ENCODE data around the gene SNX18. TPM values are rescaled to one million over a fixed set of nuclear protein-coding genes. Genes with fewer than 3 reads are reported as not detected.

SNX18 gene
- total and polyA plus RNA-seq, 2 of the 8 experiments (the other 6 are each of a cell fraction or from before 2014, with no cell fraction given) = 5.8 to 17.7 TPM

GRCh38 chr5:54577937-54578653 is 60.5 kb downstream of the SNX18 start:
- Histone ChIP-seq H2BK20ac (ENCODE audit: low read length) (no peak overlapping the region), H2BK120ac (replicated peaks; ENCODE audit: low read depth, low read length) (no peak overlapping the region), H3K36me3 (ENCODE audit: control insufficient read depth in 2 of 4, insufficient read depth in 4 of 4, low read length in 3 of 4) (no peaks in the 10 kb centered on the region), H2AK5ac (ENCODE audit: low read depth, low read length) (no peak overlapping the region), H4K8ac (ENCODE audit: extremely low read depth, insufficient read depth, low read length) (no peak overlapping the region), H2BK12ac (ENCODE audit: low read depth, low read length) (no peak overlapping the region), H3K23ac (ENCODE audit: insufficient read length) (no peak overlapping the region), H3K4me1 (replicated peaks in 1 of 4; ENCODE audit: control insufficient read depth in 3 of 4, insufficient read depth in 4 of 4, low read length in 3 of 4) (no peaks in the 10 kb centered on the region; a peak in 1 of 7 replicates), H3K4me2 (ENCODE audit: insufficient read depth in 1 of 2, low read depth in 2 of 2, low read length in 2 of 2) (no peak overlapping the region), H3K56ac (replicated peaks; ENCODE audit: insufficient read length, low read depth, low read length) (no peak overlapping the region), H3K4me3 (ENCODE audit: extremely low read depth in 1 of 4, insufficient read depth in 2 of 4, low read depth in 3 of 4, low read length in 4 of 4) (no peak overlapping the region), H3K27ac (ENCODE audit: low read depth, low read length) (no peak overlapping the region), H3K9me3 (ENCODE audit: insufficient read depth in 2 of 2, low read depth in 1 of 2, low read length in 1 of 2) (no peaks in the 10 kb centered on the region), H3K18ac (ENCODE audit: extremely low read depth, low read length) (no peak overlapping the region), H3K27me3 (replicated peaks in 1 of 4; ENCODE audit: control insufficient read depth in 3 of 4, extremely low read depth in 1 of 4, insufficient read depth in 3 of 4, low read length in 3 of 4) (no peaks in the 10 kb centered on the region), H2AFZ (ENCODE audit: low read length) (no peak overlapping the region), H3K9ac (replicated peaks in 1 of 4; ENCODE audit: extremely low read depth in 1 of 4, low read depth in 3 of 4, low read length in 3 of 4) (no peak overlapping the region), H3K79me1 (ENCODE audit: low read depth, low read length) (no peaks in the 10 kb centered on the region), H3K79me2 (ENCODE audit: control insufficient read depth in 1 of 2, insufficient read depth in 2 of 2, low read length in 2 of 2) (no peaks in the 10 kb centered on the region), H4K5ac (ENCODE audit: insufficient read length, low read depth, low read length) (no peak overlapping the region), H2BK15ac (ENCODE audit: low read length) (no peak overlapping the region), H2BK5ac (ENCODE audit: low read depth, low read length) (no peak overlapping the region), H3K14ac (ENCODE audit: insufficient read length) (no peak overlapping the region), H3K23me2 (ENCODE audit: low read depth, low read length) (no peaks in the 10 kb centered on the region), H4K20me1 (replicated peaks in 1 of 2; ENCODE audit: control insufficient read depth in 1 of 2, insufficient read depth in 2 of 2, low read length in 2 of 2) (no peaks in the 10 kb centered on the region), H3K4ac (replicated peaks; ENCODE audit: insufficient read length, low read depth, low read length) (no peak overlapping the region), H4K91ac (replicated peaks; ENCODE audit: insufficient read length, low read length) (no peak overlapping the region)
- no peak for FAIRE-seq
- CTCF ChIA-PET (ENCODE audit: partially characterized antibody) = interaction anchor here (0.8 to 1.2 kb wide), 3 partner anchors 10 to 193 kb away, joined by 3 read pairs; no protein-coding TSS in a partner anchor
- POLR2A ChIA-PET (ENCODE audit: partially characterized antibody) = no interaction called here
- DNase-seq (ENCODE audit: low read depth in 1 of 2, low spot score in 2 of 2) = no peak
- 86% methylated on average over 7 of the region's 7 CpGs; no CpG with 5 or more reads in 1 of the 2 experiments for WGBS, 2 experiments (ENCODE audit: extremely low coverage in 1 of 2, insufficient coverage in 1 of 2, insufficient read length in 1 of 2, insufficient replicate concordance in 2 of 2, low coverage in 1 of 2, low lambda C conversion rate in 2 of 2, missing lambda C conversion rate in 1 of 2)
- no peak for TF ChIP-seq TEAD4 (IDR thresholded peaks at IDR 0.05; ENCODE audit: low read depth, low read length)
- TF ChIP-seq FOSL1 (IDR thresholded peaks at IDR 0.05; ENCODE audit: insufficient read depth, low read depth, low read length) = no peak
- no peak for TF ChIP-seq CHD2 (IDR thresholded peaks at IDR 0.05; ENCODE audit: low read length)
- TF ChIP-seq HDAC2 (IDR thresholded peaks at IDR 0.05; ENCODE audit: borderline replicate concordance in 1 of 2, low read depth in 2 of 2, low read length in 2 of 2) = no peak
- no peak for TF ChIP-seq HDAC6 (IDR thresholded peaks at IDR 0.05; ENCODE audit: low read depth, low read length)
- TF ChIP-seq CEBPB (IDR thresholded peaks at IDR 0.05; ENCODE audit: low read depth, low read length) = no peak
- TF ChIP-seq RXRA (IDR thresholded peaks at IDR 0.05; ENCODE audit: insufficient read depth, low read depth, low read length) = no peak
- no peak for TF ChIP-seq RNF2 (IDR thresholded peaks at IDR 0.05; ENCODE audit: borderline replicate concordance, low read depth, low read length, missing control alignments, poor library complexity, severe bottlenecking)
- no peak for TF ChIP-seq GABPA (IDR thresholded peaks at IDR 0.05; ENCODE audit: borderline replicate concordance, insufficient read depth, low read length)
- no peak for TF ChIP-seq CTCF (IDR thresholded peaks at IDR 0.05; ENCODE audit: control extremely low read depth in 1 of 3, insufficient read depth in 1 of 3, low read depth in 1 of 3, low read length in 3 of 3)

All from H1 (cell line).